ENCODE results near the gene NR5A1. TPM values are rescaled to one million over a fixed set of nuclear protein-coding genes. Genes with fewer than 3 reads are reported as not detected.

The NR5A1 gene
- total and polyA plus RNA-seq, 2 of the 13 experiments (the other 11 are each of a cell fraction or from before 2014, with no cell fraction given): 28.9 to 44.7 TPM

Other genes starting within 250 kb of the NR5A1 start
- gene NEK6, start 249.4 kb downstream of the NR5A1 start, total RNA-seq (2016; rRNA removed; fragmentation: Illumina TruSeq; extraction: Trizol): 30.4 and 44.7 TPM in 2 replicates
- 119 and 127 TPM in 2 replicates for gene NEK6, start 249.4 kb downstream of the NR5A1 start, polyA plus RNA-seq (2011; rRNA removed)
- 259 and 395 TPM in 2 replicates for gene PSMB7, start 92.0 kb downstream of the NR5A1 start, total RNA-seq (2016; rRNA removed; fragmentation: Illumina TruSeq; extraction: Trizol)
- 261 and 291 TPM in 2 replicates for gene PSMB7, start 92.0 kb downstream of the NR5A1 start, polyA plus RNA-seq (2011; rRNA removed)
- not detected in 2 replicates for gene ADGRD2, start 56.9 kb downstream of the NR5A1 start, total RNA-seq (2016; rRNA removed; fragmentation: Illumina TruSeq; extraction: Trizol)
- gene ADGRD2, start 56.9 kb downstream of the NR5A1 start, polyA plus RNA-seq (2011; rRNA removed): not detected in 2 replicates